Heart right ventricle (tissue), 16 donors: ENCODE data around the gene CDCP1. TPM values are rescaled to one million over a fixed set of nuclear protein-coding genes. Genes with fewer than 3 reads are reported as not detected.
A peak's percentile ranks its signal among the peaks of the same experiment; 100 is the strongest.

ENCODE experiments used
- ATAC-seq, 8 donors: fragments of 200-7000 bp; cut with Tn5 transposase; one replicate each; pipeline ENCODE4 v1.9.1; 2020; ENCODE audit warnings: mild to moderate bottlenecking in 8 of 8, moderate library complexity in 8 of 8, moderate number of reproducible peaks in 1 of 8
- DNase-seq, 2 donors: peaks; one replicate each; pipeline ENCODE4 v3.0.0-alpha.2; 2020
- H3K27ac ChIP-seq, 10 donors: fragments of 200-600 bp; sonication (generic) in 2 of 10; one replicate each; pipeline versions ENCODE4 v1.5.0 to v1.8.0; 2020 to 2022; ENCODE audit warnings: mild to moderate bottlenecking in 3 of 10
- H3K27me3 ChIP-seq, 7 donors: fragments of 200-600 bp; one replicate each; pipeline ENCODE4 v1.8.0; 2021 to 2022; ENCODE audit warnings: mild to moderate bottlenecking in 2 of 7
- H3K36me3 ChIP-seq, 9 donors: fragments of 200-600 bp; sonication (generic) in 1 of 9; one replicate each; pipeline versions ENCODE4 v1.5.0 to v1.8.0; 2020 to 2022; ENCODE audit warnings: mild to moderate bottlenecking in 2 of 9
- H3K4me1 ChIP-seq, 9 donors: fragments of 200-600 bp; sonication (generic) in 1 of 9; one replicate each; pipeline versions ENCODE4 v1.5.0 to v1.8.0; 2020 to 2022; ENCODE audit warnings: mild to moderate bottlenecking in 4 of 9
- H3K4me3 ChIP-seq, 10 donors: fragments of 200-600 bp; sonication (generic) in 2 of 10; one replicate each; pipeline versions ENCODE4 v1.5.0 to v1.8.0; 2020 to 2022; ENCODE audit warnings: mild to moderate bottlenecking in 7 of 10, moderate library complexity in 2 of 10
- H3K9me3 ChIP-seq, 11 donors: fragments of 200-600 bp in 10 of 11; sonication (generic) in 2 of 11; one replicate each; pipeline versions ENCODE4 v1.5.0 to v1.8.0; 2013 to 2022; ENCODE audit warnings: mild to moderate bottlenecking in 2 of 11, control low read depth in 1 of 11, moderate library complexity in 1 of 11
- WGBS, 2 donors: extraction: QIAGEN DNeasy Blood & Tissue Kit; methylation state at CpG; one replicate each; pipeline ENCODE4 v1.1.7; 2013; ENCODE audit warnings: inconsistent platforms in 1 of 2; 5-methylcytosine and 5-hydroxymethylcytosine counted together
- intact Hi-C, 10 donors: fragments of 100-400 bp; cut with DNase I; formaldehyde crosslinking; loops; one replicate each; pipeline versions ENCODE4 v1.11.1 to v1.14.2; 2022
- polyA plus RNA-seq, 2 donors: library from polyadenylated mRNA; stranded (reverse); fragments of 200-250 nt; gene quantifications; one replicate each; pipeline ENCODE4 v1.2.3, GENCODE V29; 2013
- total RNA-seq, 10 donors: library from RNA; stranded (reverse); fragmentation: NEBNext Ultra II Directional in 3 of 10; extraction: Animal tissue kit (Norgen Biotek cat#: 25700) in 3 of 10; gene quantifications; one replicate each; pipeline versions ENCODE4 v1.2.1 to v1.2.4, GENCODE V29; 2021 to 2023
- TF ChIP-seq, protein P1 (sequence below), 9 donors: fragments of 200-600 bp; sonication (generic) in 2 of 9; IDR thresholded peaks; one replicate each; pipeline versions ENCODE4 v1.5.0 to v1.8.0; 2021 to 2022; ENCODE audit warnings: antibody characterized with exemption in 9 of 9, mild to moderate bottlenecking in 5 of 9, moderate library complexity in 1 of 9
- donor health status: Arrhythmogenic right ventricular cardiomyopathy.
- donor health status: ischemic (EF 13 %, LVEDD 7.1; RV severe dilation, severe dysfunction).
- donor health status: healthy with polysubstance abuse.
- donor health status: DM: no; HTN: yes; CAD: no.
- donor health status: DM: no; HTN: no; CAD: no.
- donor health status: ischemic (EF 25% LVEDD 6.9; RV normal size, moderate dysfunction).
- donor health status: ischemic (EF 25% LVEDD 5.7; RV mildly dilated, moderate dysfunction).
- donor health status: healthy.
- donor health status: DM: yes; HTN: yes; CAD: no.
- donor health status: Ischemic cardiomyopathy.
- donor health status: ischemic (EF 35%, LVEDD 5.7; RV mildly dilated, moderate dysfunction).
- donor health status: nonischemic (EF 11% LVEDD 7.7; RV severe dilation, severe dysfunction).
- donor health status: DM: yes; HTN: yes; CAD: no.
- donor health status: PGD.
- donor health status: ischemic (EF 29% LVEDD 5.4; RV normal size, mild dysfunction).
- donor health status: nonischemic (EF 23%, LVEDD 6.1; RV moderate dilation, normal function).

CDCP1 gene
- total and polyA plus RNA-seq, 12 donors, result 0.15 to 2.8 (median 0.27) TPM

DNA sequence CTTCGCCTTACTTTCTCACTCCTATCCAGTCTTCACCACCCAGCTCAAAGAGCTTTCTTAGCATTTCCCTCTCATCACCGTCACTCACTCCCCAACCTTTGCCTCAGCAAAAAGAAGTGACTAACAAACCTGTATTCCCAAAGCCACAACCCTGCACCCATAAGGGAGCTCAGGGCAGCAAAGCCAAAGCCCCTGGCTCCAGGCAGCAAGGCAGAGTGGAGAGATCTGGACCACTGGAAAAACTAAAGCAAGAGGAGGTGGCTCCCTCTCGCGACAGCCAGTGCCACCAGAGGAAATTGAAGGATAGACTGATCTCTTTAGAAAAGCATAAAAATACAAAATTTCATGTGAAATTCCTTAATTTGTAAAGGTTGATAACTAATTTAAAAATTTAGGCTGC lies 25.1 kb upstream of the CDCP1 start:
- no peaks in the 10 kb centered on the region for H3K27me3 ChIP-seq
- H3K4me3 ChIP-seq, result no peak overlapping the region
- peaks cover 0 to 38% (median 14%) of the 10 kb centered on the region in 9 donors for H3K4me1 ChIP-seq
- no peaks in the 10 kb centered on the region for H3K36me3 ChIP-seq
- DNase-seq, result no peak
- H3K27ac ChIP-seq, result no peak overlapping the region
- intact Hi-C loops, result no loop called here
- H3K9me3 ChIP-seq, result no peaks in the 10 kb centered on the region
- WGBS, 2 donors, result 85 to 86% methylated on average over 4 of the region's 4 CpGs
- TF ChIP-seq, protein P1, sequence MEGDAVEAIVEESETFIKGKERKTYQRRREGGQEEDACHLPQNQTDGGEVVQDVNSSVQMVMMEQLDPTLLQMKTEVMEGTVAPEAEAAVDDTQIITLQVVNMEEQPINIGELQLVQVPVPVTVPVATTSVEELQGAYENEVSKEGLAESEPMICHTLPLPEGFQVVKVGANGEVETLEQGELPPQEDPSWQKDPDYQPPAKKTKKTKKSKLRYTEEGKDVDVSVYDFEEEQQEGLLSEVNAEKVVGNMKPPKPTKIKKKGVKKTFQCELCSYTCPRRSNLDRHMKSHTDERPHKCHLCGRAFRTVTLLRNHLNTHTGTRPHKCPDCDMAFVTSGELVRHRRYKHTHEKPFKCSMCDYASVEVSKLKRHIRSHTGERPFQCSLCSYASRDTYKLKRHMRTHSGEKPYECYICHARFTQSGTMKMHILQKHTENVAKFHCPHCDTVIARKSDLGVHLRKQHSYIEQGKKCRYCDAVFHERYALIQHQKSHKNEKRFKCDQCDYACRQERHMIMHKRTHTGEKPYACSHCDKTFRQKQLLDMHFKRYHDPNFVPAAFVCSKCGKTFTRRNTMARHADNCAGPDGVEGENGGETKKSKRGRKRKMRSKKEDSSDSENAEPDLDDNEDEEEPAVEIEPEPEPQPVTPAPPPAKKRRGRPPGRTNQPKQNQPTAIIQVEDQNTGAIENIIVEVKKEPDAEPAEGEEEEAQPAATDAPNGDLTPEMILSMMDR (IDR thresholded peaks at IDR 0.05), result peak in 1 of 9 donors; percentile 17
- ATAC-seq, result no peak

DNA sequence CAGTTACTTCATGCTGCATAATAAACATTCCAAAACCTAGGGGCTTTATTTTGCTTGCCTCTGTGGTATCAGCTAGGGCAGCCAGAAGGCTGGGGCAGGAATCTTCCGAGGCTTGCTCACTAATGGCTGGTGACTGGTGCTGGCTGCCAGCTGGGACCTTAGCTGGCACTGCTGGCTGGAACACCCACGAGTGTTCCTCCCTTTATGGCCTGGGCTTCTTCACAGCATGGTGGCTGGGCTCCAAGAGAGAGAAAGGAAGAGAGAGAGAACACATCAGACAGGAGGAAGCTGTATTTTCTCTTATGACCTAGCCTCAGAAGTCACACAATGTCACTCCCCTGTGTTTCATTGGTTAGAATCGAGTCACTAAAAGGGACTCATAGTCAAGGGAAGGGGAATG lies 23.9 kb upstream of the CDCP1 start:
- WGBS, 2 donors, result 30 to 35% methylated on average over 3 of the region's 3 CpGs
- intact Hi-C loops, result no loop called here
- Histone ChIP-seq H3K4me1 (peaks cover 0 to 46% (median 14%) of the 10 kb centered on the region in 9 donors), H3K4me3 (no peak overlapping the region), H3K27ac (peak overlapping the region in 8 of 10 donors; percentile 15 to 72 (median 45)), H3K27me3 (no peaks in the 10 kb centered on the region), H3K9me3 (no peaks in the 10 kb centered on the region), H3K36me3 (no peaks in the 10 kb centered on the region)
- ATAC-seq (peak; percentile 43 to 93 (median 74)), DNase-seq (peak; percentile 41 to 51)
- TF ChIP-seq, protein P1 (IDR thresholded peaks at IDR 0.05), result no peak

DNA sequence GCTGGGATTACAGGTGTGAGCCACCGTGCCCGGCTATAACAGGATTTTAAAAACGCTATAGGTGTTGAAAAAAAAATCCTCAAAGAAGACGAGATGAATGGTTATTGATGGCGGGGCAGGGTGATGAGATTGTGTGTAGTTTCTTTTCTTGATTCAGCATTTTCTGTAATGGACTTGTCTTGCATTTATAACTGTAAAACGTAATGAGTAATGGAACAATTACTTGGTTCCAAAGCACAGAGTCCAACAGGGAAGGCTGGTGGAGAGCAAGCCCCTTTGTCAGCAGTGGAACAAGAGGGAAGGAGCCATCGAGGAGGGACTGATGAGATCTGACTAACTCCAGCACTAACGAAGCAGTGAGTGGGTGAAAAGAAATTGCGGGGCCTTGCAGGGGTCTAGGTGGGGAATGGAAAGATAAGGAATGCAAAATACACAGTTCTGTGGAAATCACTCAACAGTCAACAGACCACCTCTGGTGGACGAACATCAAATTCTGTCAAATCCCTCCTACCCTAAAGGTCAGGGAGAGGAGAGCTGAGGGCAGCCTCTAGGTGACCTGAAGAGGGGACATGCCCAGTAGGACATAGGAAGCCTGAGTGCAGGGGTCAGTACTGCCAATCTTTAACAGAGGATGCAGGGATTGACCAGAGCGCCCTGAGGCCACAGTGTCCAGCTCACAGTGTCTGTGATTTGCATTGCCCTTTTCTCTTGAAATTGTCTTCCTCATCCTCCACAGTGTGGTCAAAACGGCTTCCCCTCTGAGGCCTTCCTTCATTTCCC lies 23.1 kb upstream of the CDCP1 start:
- Histone ChIP-seq H3K36me3 (no peaks in the 10 kb centered on the region), H3K4me1 (peaks cover 0 to 46% (median 14%) of the 10 kb centered on the region in 9 donors), H3K27ac (peak overlapping the region in 7 of 10 donors; percentile 15 to 72 (median 46)), H3K27me3 (no peaks in the 10 kb centered on the region), H3K9me3 (no peaks in the 10 kb centered on the region), H3K4me3 (no peak overlapping the region)
- intact Hi-C loops, result loop anchor here in 1 of 10 donors (2.0 kb wide), 1 partner anchor 57 kb away; no protein-coding TSS in a partner anchor
- TF ChIP-seq, protein P1 (IDR thresholded peaks at IDR 0.05), result no peak
- 86 to 87% methylated on average over 12 of the region's 12 CpGs for WGBS, 2 donors
- DNase-seq, result no peak
- ATAC-seq, result no peak

DNA sequence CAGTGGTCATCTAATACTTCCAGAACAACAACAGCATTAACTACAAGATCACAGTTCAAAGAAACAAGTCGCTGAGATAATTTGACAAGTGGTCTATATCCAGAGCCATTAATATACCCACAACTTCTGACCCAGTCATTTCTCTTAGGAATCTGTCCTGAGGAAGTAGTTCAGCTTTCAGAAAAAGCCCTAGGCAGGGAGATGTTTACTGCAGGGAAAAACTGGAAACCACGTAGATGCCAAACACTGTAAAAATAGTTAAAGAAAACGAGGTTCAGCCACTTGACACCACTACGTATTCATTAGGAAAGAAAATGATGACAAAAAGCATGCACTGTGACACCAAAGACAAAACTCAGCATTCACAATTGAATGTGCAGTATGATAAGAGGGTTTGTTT lies 22.3 kb upstream of the CDCP1 start:
- ATAC-seq, result no peak

More for the DNA sequence above, 22.3 kb upstream of the CDCP1 start:
- no peak overlapping the region for H3K4me3 ChIP-seq
- 64 to 82% methylated on average over 4 of the region's 4 CpGs for WGBS, 2 donors
- H3K9me3 ChIP-seq, result no peaks in the 10 kb centered on the region
- H3K36me3 ChIP-seq, result no peaks in the 10 kb centered on the region
- intact Hi-C loops, result loop anchor here in 1 of 10 donors (2.0 kb wide), 1 partner anchor 56 kb away; no protein-coding TSS in a partner anchor
- no peak overlapping the region for H3K27ac ChIP-seq
- H3K4me1 ChIP-seq, result peaks cover 0 to 46% (median 14%) of the 10 kb centered on the region in 9 donors
- H3K27me3 ChIP-seq, result no peaks in the 10 kb centered on the region
- no peak for DNase-seq
- TF ChIP-seq, protein P1 (IDR thresholded peaks at IDR 0.05), result no peak
